IMR-90 (cell line): ENCODE data around the gene LARP7. TPM values are rescaled to one million over a fixed set of nuclear protein-coding genes. Genes with fewer than 3 reads are reported as not detected.

Experiments used
- ATAC-seq: fragments of 200-7000 bp; cut with Tn5 transposase; 2 replicates; pipeline ENCODE4 v1.9.1; 2020; ENCODE audit warnings: low read depth, mild to moderate bottlenecking, moderate library complexity
- BruUV-seq: library from RNA; stranded (reverse); fragments of 400-500 nt; replicated peaks from 2 replicates; lab custom pipeline; 2021; lab: Mats Ljungman, UMichigan
- CTCF ChIA-PET: fragments of 300-600 bp; formaldehyde crosslinking; extraction: SDS; loops from one replicate; lab custom pipeline; 2021; ENCODE audit warnings: antibody characterized with exemption; lab: Yijun Ruan, JAX
- POLR2A ChIA-PET: fragments of 300-600 bp; sonication (Branson Sonifier 250); formaldehyde crosslinking; loops from one replicate; lab custom pipeline; 2022; ENCODE audit warnings: antibody characterized with exemption; ENCODE audit not compliant: unreplicated experiment; lab: Charles Lee
- DNase-seq: peaks from one replicate; pipeline ENCODE4 v3.0.0; 2013
- H2AFZ ChIP-seq: replicated peaks from 2 replicates; pipeline ENCODE3; 2013; ENCODE audit warnings: low read length, mild to moderate bottlenecking; ENCODE audit not compliant: poor library complexity
- H2AK5ac ChIP-seq: 2 replicates; pipeline ENCODE4 v1.6.1; 2013; ENCODE audit warnings: low read depth, low read length, inconsistent platforms
- H2AK9ac ChIP-seq: replicated peaks from 2 replicates; pipeline ENCODE3; 2013; ENCODE audit warnings: mild to moderate bottlenecking, low read depth, low read length, moderate library complexity; ENCODE audit not compliant: poor library complexity
- H2BK120ac ChIP-seq: 2 replicates; pipeline ENCODE4 v1.6.1; 2013; ENCODE audit warnings: low read depth, low read length, inconsistent platforms
- H2BK15ac ChIP-seq: 3 replicates; pipeline ENCODE4 v1.6.1; 2013; ENCODE audit warnings: low read depth, low read length, inconsistent platforms
- H2BK20ac ChIP-seq: 2 replicates; pipeline ENCODE4 v1.6.1; 2013; ENCODE audit warnings: low read depth, mild to moderate bottlenecking, inconsistent platforms, low read length, moderate library complexity
- H2BK5ac ChIP-seq: 2 replicates; pipeline ENCODE4 v1.6.1; 2013; ENCODE audit warnings: mild to moderate bottlenecking, low read depth, low read length, inconsistent platforms; ENCODE audit not compliant: poor library complexity, severe bottlenecking
- H3K14ac ChIP-seq: replicated peaks from 2 replicates; pipeline ENCODE4 v1.6.1; 2013; ENCODE audit warnings: low read depth, low read length, inconsistent platforms
- H3K18ac ChIP-seq: 2 replicates; pipeline ENCODE4 v1.6.1; 2013; ENCODE audit warnings: low read depth, low read length, control low read depth
- H3K23ac ChIP-seq: 2 replicates; pipeline ENCODE4 v1.6.1; 2013; ENCODE audit warnings: low read depth, low read length, inconsistent platforms
- H3K27ac ChIP-seq: 2 replicates; pipeline ENCODE4 v1.5.1; 2013; ENCODE audit warnings: mild to moderate bottlenecking, control low read depth, low read length; ENCODE audit not compliant: insufficient read depth
- H3K27me3 ChIP-seq: 2 replicates; pipeline ENCODE4 v1.6.1; 2013; ENCODE audit warnings: low read length; ENCODE audit not compliant: control insufficient read depth, insufficient read depth
- H3K36me3 ChIP-seq: 2 replicates; pipeline ENCODE4 v1.6.1; 2013; ENCODE audit warnings: low read length, mixed read lengths; ENCODE audit not compliant: control insufficient read depth, insufficient read depth
- H3K4ac ChIP-seq: 2 replicates; pipeline ENCODE4 v1.6.1; 2013; ENCODE audit warnings: low read depth, low read length, inconsistent platforms
- H3K4me1 ChIP-seq: 2 replicates; pipeline ENCODE4 v1.6.1; 2013; ENCODE audit warnings: low read length, mixed read lengths; ENCODE audit not compliant: control insufficient read depth, insufficient read depth
- H3K4me2 ChIP-seq: 2 replicates; pipeline ENCODE4 v1.6.1; 2013; ENCODE audit warnings: low read depth, mild to moderate bottlenecking, control low read depth, low read length, moderate library complexity
- H3K4me3 ChIP-seq: 2 replicates; pipeline ENCODE4 v1.5.1; 2013; ENCODE audit warnings: low read depth, mild to moderate bottlenecking, control low read depth, low read length, moderate library complexity; ENCODE audit not compliant: insufficient read depth
- H3K56ac ChIP-seq: 2 replicates; pipeline ENCODE4 v1.6.1; 2013; ENCODE audit warnings: low read length, inconsistent platforms; ENCODE audit not compliant: insufficient read depth; ENCODE audit errors: extremely low read depth
- H3K79me1 ChIP-seq, 2 experiments: 2 replicates each; pipeline ENCODE4 v1.6.1; 2013; ENCODE audit warnings: low read length in 2 of 2, inconsistent platforms in 1 of 2, low read depth in 1 of 2
- H3K9ac ChIP-seq: 2 replicates; pipeline ENCODE4 v1.6.1; 2013; ENCODE audit warnings: low read depth, low read length, control low read depth
- H3K9me1 ChIP-seq: 2 replicates; pipeline ENCODE4 v1.6.1; 2013; ENCODE audit warnings: low read length, inconsistent platforms; ENCODE audit not compliant: insufficient read depth
- H3K9me3 ChIP-seq: 2 replicates; pipeline ENCODE4 v1.6.1; 2013; ENCODE audit warnings: low read length; ENCODE audit not compliant: control insufficient read depth, insufficient read depth
- H4K20me1 ChIP-seq: 2 replicates; pipeline ENCODE4 v1.6.1; 2013; ENCODE audit warnings: low read length, inconsistent platforms; ENCODE audit not compliant: insufficient read depth
- H4K5ac ChIP-seq: 2 replicates; pipeline ENCODE4 v1.6.1; 2013; ENCODE audit warnings: mild to moderate bottlenecking, low read depth, low read length, control low read depth
- H4K8ac ChIP-seq, 2 experiments: 2 replicates each; pipeline ENCODE4 v1.6.1; 2013; ENCODE audit warnings: low read depth in 2 of 2, low read length in 2 of 2, control low read depth in 1 of 2, inconsistent platforms in 1 of 2
- H4K91ac ChIP-seq: 2 replicates; pipeline ENCODE4 v1.6.1; 2013; ENCODE audit warnings: low read depth, low read length, inconsistent platforms; ENCODE audit not compliant: insufficient read depth
- MAZ ChIP-seq: IDR thresholded peaks from 2 replicates; pipeline ENCODE4 v1.6.1; 2012; ENCODE audit warnings: low read depth, mild to moderate bottlenecking, low read length, improper control_type of control experiment, moderate library complexity, borderline replicate concordance
- MXI1 ChIP-seq: IDR thresholded peaks from 2 replicates; pipeline ENCODE4 v1.6.1; 2012; ENCODE audit warnings: low read depth, mild to moderate bottlenecking, low read length, moderate library complexity, borderline replicate concordance
- dilution Hi-C: fragments of 300-500 bp; cut with HindIII; formaldehyde crosslinking; loops from one replicate; pipeline ENCODE4 v1.14.3; 2018; ENCODE audit warnings: low sequenced_read_pairs; ENCODE audit not compliant: unreplicated experiment
- in situ Hi-C: fragments of 300-500 bp; cut with MboI; formaldehyde crosslinking; loops from 3 replicates; pipeline ENCODE4 v1.14.3; 2019; ENCODE audit warnings: low sequenced_read_pairs, inconsistent platforms, mixed read lengths
- intact Hi-C: fragments of 100-400 bp; cut with micrococcal nuclease; formaldehyde crosslinking; loops from 2 replicates; pipeline ENCODE4 v1.10.0; 2022
- polyA plus RNA-seq, 3 experiments: library from polyadenylated mRNA; depleted of rRNA; stranded (reverse); fragments of >200 nt; gene quantifications; 2 replicates each; pipeline ENCODE4 v1.2.3, GENCODE V29; 2012; ENCODE audit warnings: low replicate concordance in 1 of 3
- total RNA-seq: library from RNA; depleted of rRNA; stranded (reverse); fragments of >200 nt; gene quantifications from 2 replicates; pipeline ENCODE4 v1.2.3, GENCODE V29; 2012

LARP7 gene
- total and polyA plus RNA-seq, 2 of the 4 experiments (the other 2 are of a cell fraction): 5.9 to 15.3 TPM

- H3K56ac ChIP-seq: no peak overlapping the region
- no peak overlapping the region for H2AK9ac ChIP-seq
- no peak overlapping the region for H4K91ac ChIP-seq
- no peak overlapping the region for H4K5ac ChIP-seq
- H3K27me3 ChIP-seq: no peaks in the 10 kb centered on the region
- no peak overlapping the region for H4K8ac ChIP-seq
- intact Hi-C loops (no loop called here), in situ Hi-C loops (no loop called here), dilution Hi-C loops (no loop called here)
- H2BK5ac ChIP-seq: no peak overlapping the region
- H3K4me2 ChIP-seq: no peak overlapping the region
- no peak overlapping the region for H2BK20ac ChIP-seq
- no peaks in the 10 kb centered on the region for H3K79me1 ChIP-seq
- ATAC-seq (peak; percentile 44), DNase-seq (peak; percentile 23)
- no peak overlapping the region for H3K4ac ChIP-seq
- H3K9me1 ChIP-seq: no peaks in the 10 kb centered on the region
- no peak overlapping the region for H2AK5ac ChIP-seq
- POLR2A ChIA-PET: interaction anchor here (0.6 kb wide), 1 partner anchor 17 kb away, joined by 3 read pairs; no protein-coding TSS in a partner anchor
- H2AFZ ChIP-seq: no peak overlapping the region
- TF ChIP-seq MXI1 (no peak), MAZ (no peak)
- H3K36me3 ChIP-seq: no peaks in the 10 kb centered on the region
- BruUV-seq: no TSS peak
- CTCF ChIA-PET: no interaction called here
- no peak overlapping the region for H3K18ac ChIP-seq
- H3K9me3 ChIP-seq: no peaks in the 10 kb centered on the region
- H2BK15ac ChIP-seq: no peak overlapping the region
- H2BK120ac ChIP-seq: no peak overlapping the region
- H3K4me3 ChIP-seq: no peak overlapping the region
- H3K23ac ChIP-seq: no peak overlapping the region
- no peak overlapping the region for H3K27ac ChIP-seq
- no peaks in the 10 kb centered on the region for H4K20me1 ChIP-seq
- 0 out of 2 replicates have a peak, but pooled peaks cover 2% of the 10 kb centered on the region for H3K4me1 ChIP-seq
- H3K9ac ChIP-seq: no peak overlapping the region
- no peak overlapping the region for H3K14ac ChIP-seq
Measured at GRCh38 chr4:112589206-112589605, 47.7 kb upstream of the LARP7 start.
